H9 (cell line): ENCODE data around the gene UBALD2. TPM values are rescaled to one million over a fixed set of nuclear protein-coding genes. Genes with fewer than 3 reads are reported as not detected.
A peak's percentile ranks its signal among the peaks of the same experiment; 100 is the strongest.

Experiments used
- DNase-seq: peaks from one replicate; pipeline ENCODE4 v3.0.0-alpha.2; 2017
- H2AFZ ChIP-seq: one replicate; pipeline ENCODE4 v1.6.1; 2013; ENCODE audit warnings: mild to moderate bottlenecking, low read length, control low read depth, moderate library complexity
- H2AK5ac ChIP-seq: 2 replicates; pipeline ENCODE4 v1.6.1; 2013; ENCODE audit warnings: low read length, control low read depth, mixed read lengths; ENCODE audit not compliant: insufficient read length
- H2BK120ac ChIP-seq: one replicate; pipeline ENCODE4 v1.6.1; 2013; ENCODE audit warnings: low read depth, mild to moderate bottlenecking, low read length, control low read depth, inconsistent platforms; ENCODE audit not compliant: poor library complexity, severe bottlenecking
- H2BK12ac ChIP-seq: 2 replicates; pipeline ENCODE4 v1.6.1; 2013; ENCODE audit warnings: low read length, control low read depth, mixed read lengths, low read depth; ENCODE audit not compliant: insufficient read length
- H2BK15ac ChIP-seq: 2 replicates; pipeline ENCODE4 v1.6.1; 2013; ENCODE audit warnings: low read depth, low read length, control low read depth
- H2BK20ac ChIP-seq: one replicate; pipeline ENCODE4 v1.6.1; 2013; ENCODE audit warnings: low read depth, mild to moderate bottlenecking, low read length, control low read depth, inconsistent platforms; ENCODE audit not compliant: poor library complexity, severe bottlenecking
- H2BK5ac ChIP-seq: 2 replicates; pipeline ENCODE4 v1.6.1; 2013; ENCODE audit warnings: low read length, control low read depth, mixed read lengths; ENCODE audit not compliant: insufficient read length
- H3K14ac ChIP-seq: 2 replicates; pipeline ENCODE4 v1.6.1; 2013; ENCODE audit warnings: low read length, control low read depth; ENCODE audit not compliant: insufficient read depth
- H3K18ac ChIP-seq: 2 replicates; pipeline ENCODE4 v1.6.1; 2013; ENCODE audit warnings: low read depth, mild to moderate bottlenecking, mixed read lengths, low read length, control low read depth; ENCODE audit not compliant: insufficient read length
- H3K23ac ChIP-seq: 2 replicates; pipeline ENCODE4 v1.6.1; 2013; ENCODE audit warnings: low read length, control low read depth, mixed read lengths, low read depth; ENCODE audit not compliant: insufficient read length
- H3K23me2 ChIP-seq: 2 replicates; pipeline ENCODE4 v1.6.1; 2013; ENCODE audit warnings: low read depth, mild to moderate bottlenecking, mixed read lengths, low read length, control low read depth; ENCODE audit not compliant: insufficient read length, poor library complexity, severe bottlenecking
- H3K27ac ChIP-seq: 2 replicates; pipeline ENCODE4 v1.5.1; 2013; ENCODE audit warnings: low read length, control low read depth, mixed read lengths, low read depth; ENCODE audit not compliant: insufficient read length
- H3K27me3 ChIP-seq: 2 replicates; pipeline ENCODE4 v1.6.1; 2013; ENCODE audit warnings: low read length, control low read depth, inconsistent platforms; ENCODE audit not compliant: insufficient read depth
- H3K4ac ChIP-seq: 2 replicates; pipeline ENCODE4 v1.6.1; 2013; ENCODE audit warnings: low read depth, mild to moderate bottlenecking, control low read depth, inconsistent platforms, low read length, moderate library complexity
- H3K4me1 ChIP-seq: 2 replicates; pipeline ENCODE4 v1.6.1; 2013; ENCODE audit warnings: low read length, control low read depth, inconsistent platforms; ENCODE audit not compliant: insufficient read depth
- H3K4me2 ChIP-seq: 2 replicates; pipeline ENCODE4 v1.6.1; 2013; ENCODE audit warnings: low read length, control low read depth, mixed read lengths; ENCODE audit not compliant: insufficient read length, insufficient read depth
- H3K56ac ChIP-seq: 2 replicates; pipeline ENCODE4 v1.6.1; 2013; ENCODE audit warnings: low read depth, mild to moderate bottlenecking, mixed read lengths, low read length, control low read depth; ENCODE audit not compliant: insufficient read length
- H3K79me1 ChIP-seq: 2 replicates; pipeline ENCODE4 v1.6.1; 2013; ENCODE audit warnings: low read depth, mild to moderate bottlenecking, moderate library complexity, low read length, control low read depth, inconsistent platforms; ENCODE audit not compliant: insufficient read depth, poor library complexity, severe bottlenecking
- H3K79me2 ChIP-seq: 2 replicates; pipeline ENCODE4 v1.6.1; 2013; ENCODE audit warnings: low read length, control low read depth, inconsistent platforms; ENCODE audit not compliant: insufficient read depth
- H3K9ac ChIP-seq: 2 replicates; pipeline ENCODE4 v1.6.1; 2013; ENCODE audit warnings: low read length, control low read depth, mixed read lengths; ENCODE audit not compliant: insufficient read length; ENCODE audit errors: extremely low read depth
- H3K9me3 ChIP-seq: one replicate; pipeline ENCODE4 v1.6.1; 2013; ENCODE audit warnings: low read depth, low read length, inconsistent platforms; ENCODE audit not compliant: control insufficient read depth
- H3T11ph ChIP-seq: one replicate; pipeline ENCODE4 v1.6.1; 2013; ENCODE audit warnings: mild to moderate bottlenecking, low read length, control low read depth, inconsistent platforms
- H4K20me1 ChIP-seq: one replicate; pipeline ENCODE4 v1.6.1; 2013; ENCODE audit not compliant: control insufficient read depth, insufficient read length, insufficient read depth
- H4K5ac ChIP-seq: 2 replicates; pipeline ENCODE4 v1.6.1; 2013; ENCODE audit warnings: low read depth, mild to moderate bottlenecking, mixed read lengths, low read length, control low read depth; ENCODE audit not compliant: insufficient read length
- H4K8ac ChIP-seq: replicated peaks from 2 replicates; pipeline ENCODE4 v1.6.1; 2013; ENCODE audit warnings: low read length, control low read depth, mixed read lengths, low read depth; ENCODE audit not compliant: insufficient read length
- H4K91ac ChIP-seq: 2 replicates; pipeline ENCODE4 v1.6.1; 2013; ENCODE audit warnings: low read depth, mild to moderate bottlenecking, moderate library complexity, mixed read lengths, low read length, control low read depth; ENCODE audit not compliant: insufficient read length
- H3K27ac Mint-ChIP-seq, 3 experiments: 2 replicates in 2 of 3; 3 replicates in 1 of 3; pipeline ENCODE4 v1.8.0; 2020 to 2021; ENCODE audit warnings: mixed read lengths in 3 of 3, mild to moderate bottlenecking in 1 of 3, moderate library complexity in 1 of 3
- H3K27me3 Mint-ChIP-seq: 2 replicates; pipeline ENCODE4 v1.8.0; 2021; ENCODE audit warnings: low read depth, mild to moderate bottlenecking, moderate library complexity, mixed read lengths
- H3K36me3 Mint-ChIP-seq, 3 experiments: 2 replicates in 2 of 3; 3 replicates in 1 of 3; pipeline ENCODE4 v1.8.0; 2020 to 2021; ENCODE audit warnings: low read depth in 3 of 3, mixed read lengths in 3 of 3; ENCODE audit not compliant: insufficient read depth in 1 of 3
- H3K4me1 Mint-ChIP-seq, 2 experiments: 2 replicates each; pipeline ENCODE4 v1.8.0; 2020; ENCODE audit warnings: mixed read lengths in 2 of 2
- H3K4me3 Mint-ChIP-seq, 2 experiments: 2 replicates in 1 of 2; 3 replicates in 1 of 2; pipeline ENCODE4 v1.8.0; 2020 to 2021; ENCODE audit warnings: mild to moderate bottlenecking in 2 of 2, mixed read lengths in 2 of 2, moderate library complexity in 1 of 2
- H3K9me3 Mint-ChIP-seq, 2 experiments: 2 replicates in 1 of 2; 3 replicates in 1 of 2; pipeline ENCODE4 v1.8.0; 2020; ENCODE audit warnings: mild to moderate bottlenecking in 2 of 2, mixed read lengths in 2 of 2, moderate library complexity in 1 of 2
- CTCF ChIP-seq: fragments of 200-600 bp; sonication (generic); conservative IDR thresholded peaks from 3 replicates; pipeline ENCODE4 v1.8.0; 2021; ENCODE audit warnings: antibody characterized with exemption, mild to moderate bottlenecking
- WGBS: extraction: QIAGEN DNeasy Blood & Tissue Kit; methylation state at CpG from one replicate; pipeline ENCODE4 v1.1.7; 2013; ENCODE audit warnings: missing lambda C conversion rate, low lambda C conversion rate, mixed read lengths; ENCODE audit not compliant: insufficient read length; ENCODE audit errors: extremely low coverage; 5-methylcytosine and 5-hydroxymethylcytosine counted together
- total RNA-seq: library from RNA; stranded (reverse); gene quantifications from 2 replicates; pipeline ENCODE4 v1.2.1, GENCODE V29; 2021

UBALD2 gene
- total RNA-seq, 1 experiment from 2014 or later, result 25.8 TPM

DNA sequence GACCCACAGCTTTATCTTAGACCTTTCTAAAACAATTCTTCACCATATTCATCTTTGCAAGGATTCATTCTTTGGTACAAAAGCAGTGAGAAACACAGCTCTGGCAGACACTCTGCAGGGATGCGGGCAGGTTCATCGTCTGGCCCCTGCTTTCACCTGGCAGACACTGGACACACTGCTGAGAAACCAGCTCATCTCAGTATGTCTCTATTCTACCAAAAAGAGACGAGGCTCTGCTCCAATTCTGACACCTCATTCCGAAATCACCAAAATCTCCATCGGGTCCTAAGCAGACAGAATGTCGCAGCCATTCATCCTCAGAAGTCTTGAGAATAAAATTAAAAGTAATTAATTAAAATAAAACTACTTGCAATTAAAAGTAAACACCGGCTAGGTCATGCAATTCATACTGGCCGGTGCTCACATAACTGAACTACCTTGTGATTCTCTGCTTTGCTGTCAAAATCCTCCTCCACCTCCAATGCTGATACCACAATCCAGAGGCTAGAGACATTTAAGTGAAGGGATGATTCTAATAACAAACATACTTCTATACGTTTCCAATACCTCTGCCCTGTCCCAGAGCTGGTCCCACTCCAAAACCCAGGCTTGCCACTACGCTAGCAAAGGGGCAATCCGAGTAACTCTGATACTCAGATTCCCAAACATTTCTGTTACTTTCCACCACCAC, 26.2 kb upstream of the UBALD2 start:
- no peak overlapping the region for H2BK5ac ChIP-seq
- H3K9me3 Mint-ChIP-seq, result no peaks in the 10 kb centered on the region; a peak in 1 of 5 replicates
- H4K91ac ChIP-seq, result no peak overlapping the region
- H4K5ac ChIP-seq, result no peak overlapping the region
- H3K4me1 Mint-ChIP-seq, result peaks cover 8 to 10% of the 10 kb centered on the region in 2 experiments
- no peak overlapping the region for H3K23ac ChIP-seq
- no peak overlapping the region for H3K14ac ChIP-seq
- H3K36me3 Mint-ChIP-seq, result no peaks in the 10 kb centered on the region; a peak in 1 of 7 replicates
- no peak overlapping the region for H3T11ph ChIP-seq
- H2BK15ac ChIP-seq, result no peak overlapping the region
- no peak overlapping the region for H2AK5ac ChIP-seq
- H3K79me2 ChIP-seq, result no peaks in the 10 kb centered on the region
- H3K27ac ChIP-seq, result no peak overlapping the region
- peaks cover 67% of the 10 kb centered on the region for H3K27me3 Mint-ChIP-seq
- no peak overlapping the region for H4K8ac ChIP-seq
- H3K9me3 ChIP-seq, result no peaks in the 10 kb centered on the region
- H3K27ac Mint-ChIP-seq, result no peak overlapping the region
- TF ChIP-seq CTCF, result no peak
- no peak overlapping the region for H2BK12ac ChIP-seq
- H3K56ac ChIP-seq, result no peak overlapping the region
- H2BK120ac ChIP-seq, result no peak overlapping the region
- peaks cover 10% of the 10 kb centered on the region for H3K27me3 ChIP-seq
- no peak overlapping the region for H2BK20ac ChIP-seq
- H3K4me1 ChIP-seq, result no peaks in the 10 kb centered on the region
- H4K20me1 ChIP-seq, result no peaks in the 10 kb centered on the region
- no peak overlapping the region for H2AFZ ChIP-seq
- no peak for DNase-seq
- H3K23me2 ChIP-seq, result peaks cover 8% of the 10 kb centered on the region
- H3K9ac ChIP-seq, result no peak overlapping the region
- no peak overlapping the region for H3K4ac ChIP-seq
- no CpG with 5 or more reads among the region's 11 CpGs for WGBS
- H3K18ac ChIP-seq, result no peak overlapping the region
- peak overlapping the region; percentile 47 for H3K4me2 ChIP-seq
- H3K79me1 ChIP-seq, result no peaks in the 10 kb centered on the region
- H3K4me3 Mint-ChIP-seq, result peak overlapping the region; percentile 33 to 75; a peak in 4 of 5 replicates
